ENCODE data around the gene PDZK1IP1.
"Not testable (repeated sequence)": the region's sequence is repeated elsewhere in the genome, so short reads cannot be mapped to it uniquely, and the experiment has no call there.

The PDZK1IP1 gene

DNA sequence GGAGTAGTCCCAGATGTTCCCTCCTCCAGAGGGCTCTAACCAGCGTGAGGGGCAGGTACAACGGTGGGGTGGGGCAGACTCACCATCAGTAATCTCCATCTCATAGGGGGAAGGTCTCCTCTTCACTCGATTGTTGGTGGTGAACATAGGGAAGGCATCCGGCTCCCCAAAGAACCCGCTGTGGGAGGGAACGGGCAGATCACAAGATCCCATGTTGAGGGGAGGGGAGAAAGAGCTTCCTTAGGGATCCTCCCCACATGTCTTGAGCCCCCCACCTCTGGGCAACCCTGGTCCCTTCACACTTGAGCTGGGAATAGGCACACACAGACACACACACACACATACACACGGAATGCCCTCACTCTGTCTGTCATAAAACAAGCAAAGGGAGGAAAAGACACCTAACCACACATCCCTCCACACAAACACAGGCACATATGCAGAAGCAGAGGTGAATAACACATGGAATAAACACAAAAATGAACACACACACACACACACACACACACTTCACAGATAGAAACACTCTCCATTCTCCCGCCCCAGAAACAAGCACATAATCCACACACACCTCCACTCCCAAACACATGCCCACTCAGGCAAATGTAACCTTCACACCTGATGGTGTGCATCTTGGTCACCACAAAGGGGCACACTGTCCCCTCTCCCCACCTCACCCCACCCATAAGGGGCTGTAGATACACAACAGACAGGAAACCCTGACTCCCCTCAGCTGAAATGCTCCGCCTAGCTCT is 34.3 kb upstream of the PDZK1IP1 start:
- no peak for DNase-seq (ENCODE audit: low spot score)
- peak; percentile 79 for FAIRE-seq

DNA sequence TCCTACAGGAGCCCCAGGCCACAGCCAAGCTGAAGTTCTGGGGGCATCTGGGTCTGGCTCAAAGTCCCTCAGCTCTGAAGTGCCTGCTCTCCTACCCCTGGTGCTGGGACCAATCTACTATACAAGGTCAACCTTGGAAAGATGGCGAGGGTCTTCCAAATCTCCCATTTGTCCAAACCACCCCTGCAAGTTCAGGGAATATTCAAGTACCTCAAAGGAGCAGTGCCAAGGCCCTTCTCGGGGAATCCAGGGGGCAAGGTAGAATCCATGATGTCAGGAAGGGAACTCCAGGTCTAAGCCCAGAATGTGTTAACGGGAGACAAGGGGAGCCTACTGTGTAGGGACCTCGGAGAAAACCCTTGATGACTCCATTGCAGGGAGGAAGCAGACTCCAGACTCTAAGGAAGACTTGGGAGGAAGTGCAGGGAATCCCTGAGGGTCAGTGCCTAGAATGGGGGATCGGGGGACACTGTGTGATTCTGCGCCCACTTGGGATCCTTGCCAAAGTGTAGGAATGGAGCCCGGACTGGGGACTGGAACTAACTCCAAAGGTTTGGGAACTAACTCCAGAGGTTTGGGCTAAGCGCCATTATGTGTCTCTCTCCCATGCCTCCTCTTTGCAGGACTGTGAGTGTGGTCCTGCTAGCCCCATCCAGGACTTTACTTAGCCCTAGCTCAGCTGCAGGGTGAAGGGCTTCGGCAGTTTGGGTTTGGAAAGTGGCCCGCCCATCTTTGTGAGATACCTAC is 33.5 kb upstream of the PDZK1IP1 start:
- no peak for FAIRE-seq
- no peak for DNase-seq (ENCODE audit: low spot score)

DNA sequence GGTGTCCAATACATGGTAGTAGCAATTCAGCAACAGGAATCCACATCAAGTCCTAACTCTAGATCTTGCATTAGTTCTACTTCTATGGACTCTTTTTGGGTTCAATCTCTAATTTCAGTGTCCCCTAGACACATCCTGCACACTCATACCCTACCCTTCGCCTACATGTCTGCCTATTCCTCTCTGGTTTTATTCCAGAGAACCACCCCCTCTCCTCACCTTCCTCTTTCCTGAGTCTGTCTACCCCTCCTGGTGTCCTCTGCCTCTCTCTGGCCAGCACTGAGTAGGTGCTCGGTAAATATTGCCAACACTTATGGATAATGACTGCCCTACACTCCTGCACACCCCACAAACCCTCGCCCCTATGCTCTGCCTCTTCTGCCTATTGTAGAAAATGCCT is 32.6 kb upstream of the PDZK1IP1 start:
- no peak for DNase-seq (ENCODE audit: low spot score)
- FAIRE-seq: no peak

DNA sequence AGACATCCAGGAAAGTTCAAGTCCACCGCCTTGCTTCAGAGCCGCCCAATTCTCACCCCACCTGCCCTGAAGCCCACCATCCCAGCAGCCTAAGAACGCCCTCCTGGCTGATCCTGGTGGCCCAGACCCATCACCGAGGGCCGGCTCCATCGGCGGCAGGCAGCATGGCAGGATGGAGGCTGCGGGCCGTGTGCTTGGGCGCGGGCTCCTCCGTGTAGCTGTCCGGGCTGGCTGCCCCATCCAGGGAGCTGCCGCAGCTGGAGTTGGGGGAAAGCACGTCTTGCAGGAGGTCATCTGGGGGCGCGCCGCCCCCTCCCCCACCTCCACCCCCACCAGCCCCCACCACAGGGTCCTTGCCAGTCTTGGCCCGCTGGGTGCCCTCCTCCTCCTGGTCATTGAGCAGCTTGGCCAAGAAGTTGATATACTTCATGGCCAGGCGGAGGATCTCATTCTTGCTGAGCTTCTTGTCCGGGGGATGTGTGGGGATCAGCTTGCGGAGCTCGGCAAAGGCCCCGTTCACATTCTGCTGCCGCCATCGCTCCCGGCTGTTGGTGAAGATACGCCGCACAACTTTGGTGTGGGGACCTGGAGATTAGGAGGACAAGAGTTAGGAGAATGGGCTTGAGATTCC is 29.9 kb upstream of the PDZK1IP1 start:
- DNase-seq (ENCODE audit: low spot score) (no peak), FAIRE-seq (no peak)

DNA sequence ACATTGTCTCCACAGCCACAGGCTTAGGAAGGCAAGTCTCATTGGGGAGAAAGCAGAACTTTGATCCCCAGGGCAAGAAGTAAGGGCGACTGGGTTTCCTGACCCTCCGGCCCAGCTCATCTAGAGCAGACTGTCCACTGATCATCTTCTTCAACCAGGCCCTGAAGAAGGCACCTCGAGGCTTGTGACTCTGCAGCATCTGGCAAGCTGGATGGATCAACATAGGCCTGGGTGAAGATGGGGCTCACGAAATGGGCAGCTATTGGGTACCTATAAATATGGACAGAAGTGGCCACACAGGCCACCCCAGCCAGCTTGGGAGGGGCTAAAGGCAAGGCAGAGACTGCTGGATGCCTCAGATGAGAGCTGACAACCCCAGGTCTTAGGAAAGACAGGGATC is 29.2 kb upstream of the PDZK1IP1 start:
- FAIRE-seq (no peak), DNase-seq (ENCODE audit: low spot score) (no peak)

DNA sequence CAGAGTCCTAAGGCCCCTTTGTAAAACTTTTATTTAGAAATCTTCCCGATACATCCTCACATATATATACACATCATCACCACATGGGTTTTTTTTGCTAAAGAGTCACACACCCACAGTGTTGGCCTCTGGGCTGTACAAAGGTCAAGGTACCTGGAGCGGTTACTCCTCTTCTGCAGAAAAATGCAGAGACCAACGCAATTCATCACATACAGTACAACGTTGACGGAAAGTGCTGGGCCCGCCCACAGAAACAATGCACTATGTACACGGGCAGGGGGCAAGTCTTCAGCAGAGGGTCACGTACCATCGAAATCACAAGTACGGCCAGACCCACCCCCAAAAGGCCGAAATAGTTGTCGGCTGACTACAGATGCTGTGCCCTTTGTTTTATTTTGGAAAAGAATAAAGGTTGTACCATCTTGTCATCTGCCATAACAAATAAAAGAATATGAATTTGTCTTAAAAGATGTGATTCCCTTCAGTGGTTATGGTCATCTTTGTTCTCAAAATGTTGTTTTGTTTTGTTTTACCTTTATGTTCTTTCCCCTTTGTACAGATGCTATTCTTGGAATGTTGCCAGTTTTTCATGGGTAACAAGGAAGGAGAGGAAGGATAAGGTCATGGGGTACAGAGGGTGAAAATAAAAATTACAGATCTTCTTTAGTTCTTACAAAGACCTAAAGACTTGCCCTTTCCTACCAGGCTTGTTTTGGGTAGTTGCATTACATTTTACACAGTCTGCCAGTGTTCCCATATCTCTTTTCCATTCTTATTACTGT is 26.6 kb upstream of the PDZK1IP1 start:
- no peak for FAIRE-seq

DNA sequence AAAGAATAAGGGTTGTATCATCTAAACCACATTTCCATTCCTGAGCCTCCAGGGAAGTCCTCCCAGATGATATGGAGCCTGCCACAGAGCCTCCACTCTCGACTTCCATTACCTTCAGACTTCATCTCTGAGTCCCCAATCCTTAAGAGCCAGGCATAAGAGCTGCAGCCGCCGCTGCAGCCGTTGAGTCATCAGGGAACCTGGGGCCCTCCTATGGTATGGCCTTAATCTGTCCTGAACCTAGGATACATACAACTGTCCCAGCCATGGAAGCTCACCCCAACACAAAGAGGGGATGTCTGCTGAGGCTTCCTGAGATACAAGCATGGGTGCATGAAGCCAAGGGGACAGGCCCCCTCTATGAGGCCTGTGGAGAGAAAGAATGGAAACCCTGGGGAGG is 25.9 kb upstream of the PDZK1IP1 start:
- FAIRE-seq (no peak), DNase-seq (ENCODE audit: low spot score) (no peak)

More for the DNA sequence above, 26.6 kb upstream of the PDZK1IP1 start:
- DNase-seq (ENCODE audit: low spot score): no peak

DNA sequence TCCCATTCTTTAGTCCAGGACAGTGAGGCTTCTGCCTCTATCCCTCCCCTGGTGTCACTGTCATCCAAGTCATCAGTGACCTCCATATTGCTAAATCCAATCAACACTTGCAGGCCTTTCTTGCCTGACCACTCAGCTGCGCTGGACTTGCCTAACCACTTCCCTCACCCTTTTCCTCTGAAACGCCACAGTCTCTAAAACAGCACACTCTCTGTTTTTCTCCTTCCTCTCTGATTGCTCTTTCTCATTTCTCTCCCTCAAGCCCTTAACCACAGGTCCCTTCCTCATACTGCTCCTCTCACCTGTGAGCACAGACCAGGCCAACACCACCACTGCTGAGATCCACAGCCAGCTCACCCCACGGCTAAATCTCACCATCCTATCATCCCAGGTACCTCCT is 24.7 kb upstream of the PDZK1IP1 start:
- FAIRE-seq (no peak), DNase-seq (ENCODE audit: low spot score) (no peak)

DNA sequence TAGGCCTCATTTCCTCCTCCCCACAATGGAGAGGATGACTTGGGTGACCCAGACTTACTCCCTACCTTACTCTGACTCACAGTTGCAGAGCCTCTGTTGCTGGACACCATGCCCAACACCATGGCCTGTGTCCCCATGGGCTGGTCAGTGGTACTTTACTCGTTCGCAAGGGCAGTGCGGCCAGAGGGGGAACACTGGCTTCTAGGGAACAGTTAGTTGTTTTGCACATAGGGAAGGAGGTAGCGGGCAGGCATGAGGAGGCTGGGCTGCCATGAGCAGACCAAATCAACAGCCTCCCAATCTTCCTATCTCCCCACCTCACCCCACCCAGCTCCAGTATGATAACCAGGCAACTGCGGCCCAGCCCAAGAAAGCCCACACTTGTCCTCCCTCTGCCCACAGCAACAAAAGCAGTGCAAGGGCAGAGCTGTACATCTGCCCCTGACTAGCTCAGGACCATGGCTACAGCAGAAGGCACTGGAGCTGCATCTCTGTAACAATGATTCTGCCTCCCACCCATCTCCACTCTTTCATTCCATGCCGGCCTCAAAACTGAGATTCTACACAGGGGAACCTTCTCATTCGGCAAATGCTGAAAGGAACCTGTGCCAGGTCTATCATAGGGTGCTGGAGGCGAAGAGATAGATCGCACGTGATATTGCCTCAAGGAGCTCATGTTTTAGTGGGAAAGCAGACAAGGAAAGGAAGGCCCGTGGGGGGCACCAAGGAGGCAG is 23.6 kb upstream of the PDZK1IP1 start:
- no peak for FAIRE-seq

DNA sequence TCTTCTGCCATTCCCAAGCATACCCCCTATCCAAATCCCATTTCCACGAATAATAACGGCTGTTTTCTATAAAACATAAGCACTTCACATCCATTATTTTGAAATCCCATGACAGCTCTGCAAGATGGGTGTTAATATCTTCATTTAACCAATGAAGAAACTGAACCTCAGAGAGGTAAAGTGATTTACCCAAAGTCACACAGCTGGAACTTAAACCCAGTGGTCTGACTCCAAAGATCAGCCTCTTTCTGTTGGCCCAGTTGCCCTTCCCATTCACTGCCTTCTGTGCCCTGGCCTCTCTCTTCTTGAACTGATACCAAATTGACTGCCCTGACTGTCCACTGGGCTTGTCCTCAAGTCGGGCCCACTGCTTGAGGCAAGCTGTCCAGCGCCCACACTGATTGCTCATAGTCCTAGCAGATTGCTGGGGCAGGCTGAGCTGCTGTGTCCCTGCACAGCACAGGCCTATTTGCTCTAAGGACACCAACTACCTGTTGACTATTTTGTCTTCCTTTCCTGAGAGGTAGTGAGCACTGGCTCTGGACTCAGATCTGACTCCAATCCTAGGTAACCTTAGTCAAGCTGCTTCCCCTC is 22.9 kb upstream of the PDZK1IP1 start:
- DNase-seq (ENCODE audit: low spot score) (no peak), FAIRE-seq (no peak)

More for the DNA sequence above, 23.6 kb upstream of the PDZK1IP1 start:
- no peak for DNase-seq (ENCODE audit: low spot score)

DNA sequence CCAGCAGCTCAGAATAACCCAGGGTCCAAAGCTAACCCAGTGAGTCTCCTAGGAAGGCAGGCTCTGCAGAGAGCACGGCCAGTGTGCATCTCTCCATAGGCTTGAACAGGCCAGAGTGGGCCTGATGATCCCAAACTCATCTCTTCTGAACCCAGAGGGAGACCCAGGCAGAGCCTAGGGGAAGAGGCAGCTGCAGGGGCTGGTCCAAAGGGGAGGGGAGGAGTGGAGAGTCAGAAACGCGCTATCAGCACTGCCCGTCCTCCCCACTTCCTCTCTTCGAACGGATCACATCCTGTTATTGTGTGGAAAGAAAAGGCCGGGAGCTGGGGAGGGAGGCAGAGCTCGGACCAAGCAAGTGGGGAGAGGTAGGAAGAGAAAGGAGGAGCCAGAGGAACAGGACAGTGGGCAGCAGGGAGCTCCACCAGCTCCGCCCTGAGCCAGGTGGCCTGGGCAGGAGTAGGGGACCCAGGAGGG is 22.0 kb upstream of the PDZK1IP1 start:
- FAIRE-seq: no peak
- no peak for DNase-seq (ENCODE audit: low spot score)

DNA sequence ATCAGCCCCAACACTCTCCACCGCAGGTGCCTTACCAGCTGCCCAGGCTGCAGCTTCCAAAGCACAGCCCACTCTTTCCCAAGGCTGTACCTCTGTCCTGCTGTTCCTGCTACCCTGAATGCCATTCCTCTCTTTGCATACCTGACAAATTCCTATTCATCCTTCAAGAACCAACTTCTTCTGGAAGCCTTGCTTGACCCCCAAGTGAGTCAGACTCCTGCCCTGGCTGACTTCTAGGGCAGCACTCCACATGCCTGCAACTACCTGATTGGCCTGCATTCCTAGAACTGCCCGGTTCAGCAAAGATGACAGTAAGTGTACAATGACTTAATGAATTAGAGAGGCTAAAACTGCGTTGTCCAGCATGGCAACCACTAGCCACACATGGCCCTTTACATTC is 20.8 kb upstream of the PDZK1IP1 start:
- FAIRE-seq (no peak), DNase-seq (ENCODE audit: low spot score) (no peak)

DNA sequence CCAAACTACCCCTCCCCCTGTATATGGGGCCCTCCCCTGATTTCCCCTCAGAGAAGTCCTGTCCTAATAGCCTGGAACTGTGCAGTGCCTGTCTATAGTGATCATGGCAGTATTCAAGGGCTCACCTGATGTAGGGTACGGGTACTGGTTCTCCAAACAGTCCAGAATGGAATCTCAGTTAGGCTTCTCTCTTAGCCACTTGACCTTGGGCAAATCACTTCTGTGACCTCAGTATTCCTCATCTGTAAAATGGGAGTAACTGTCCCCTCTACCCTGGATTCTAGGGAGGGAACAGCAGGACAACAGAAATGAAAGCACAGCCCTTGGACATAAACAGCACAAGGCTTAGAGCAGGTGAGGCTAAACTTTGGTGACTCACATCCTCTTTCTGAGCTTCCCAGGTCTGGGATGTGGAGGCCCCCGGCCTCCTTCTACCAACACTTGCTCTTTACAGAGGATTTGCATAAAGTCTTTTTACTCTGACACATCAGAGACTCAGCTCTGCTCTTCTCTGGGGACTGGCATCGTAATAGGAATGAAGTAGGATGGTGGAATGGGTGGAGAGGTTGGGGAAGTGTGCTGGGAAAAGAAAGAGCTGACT is 20.0 kb upstream of the PDZK1IP1 start:
- DNase-seq (ENCODE audit: low spot score): no peak
- FAIRE-seq: no peak

DNA sequence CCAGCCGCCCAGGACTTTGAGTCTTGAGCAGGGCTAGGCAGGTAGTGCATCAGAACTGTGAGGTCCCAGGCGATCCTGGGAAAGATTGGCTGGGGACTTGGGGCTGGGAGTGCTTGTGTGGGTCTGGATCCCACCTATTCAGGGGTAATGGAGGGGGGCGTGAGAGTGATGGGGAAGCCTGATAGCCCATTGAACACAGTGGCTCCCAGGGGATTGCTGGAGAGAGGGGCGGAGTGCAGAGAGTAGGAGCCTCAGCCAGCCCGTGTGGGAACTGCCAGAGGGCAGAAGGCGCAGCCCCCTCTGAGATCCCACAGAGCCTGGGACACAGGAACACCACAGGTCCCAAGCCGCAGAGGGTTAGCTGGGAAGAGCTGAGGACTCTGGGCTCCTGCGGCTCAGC is 19.3 kb upstream of the PDZK1IP1 start:
- DNase-seq (ENCODE audit: low spot score): no peak
- no peak for FAIRE-seq

DNA sequence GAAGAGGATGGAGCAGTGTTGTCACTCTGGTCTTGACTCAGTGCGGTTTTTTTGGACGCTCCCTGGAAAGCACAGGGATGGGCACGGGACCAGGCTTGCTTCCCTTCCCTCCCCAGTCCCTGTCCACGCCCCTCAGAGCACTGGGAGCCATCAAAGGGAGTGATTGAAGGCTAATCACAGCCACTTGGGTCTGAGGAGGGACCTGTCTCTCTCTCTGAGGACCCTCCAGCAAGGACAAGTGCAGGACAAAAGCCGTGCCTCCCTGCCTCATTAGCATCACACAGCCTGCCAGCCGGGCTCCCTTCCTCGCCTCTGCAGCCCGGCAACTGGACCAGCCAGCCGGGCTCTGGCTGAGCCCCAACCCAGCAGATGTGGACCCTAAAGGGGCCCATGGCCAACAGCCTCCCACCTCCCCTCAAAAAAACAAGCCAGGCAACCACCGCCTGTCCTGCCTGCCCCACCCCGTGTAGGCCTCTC is 18.6 kb upstream of the PDZK1IP1 start:
- no peak for DNase-seq (ENCODE audit: low spot score)
- FAIRE-seq: no peak

DNA sequence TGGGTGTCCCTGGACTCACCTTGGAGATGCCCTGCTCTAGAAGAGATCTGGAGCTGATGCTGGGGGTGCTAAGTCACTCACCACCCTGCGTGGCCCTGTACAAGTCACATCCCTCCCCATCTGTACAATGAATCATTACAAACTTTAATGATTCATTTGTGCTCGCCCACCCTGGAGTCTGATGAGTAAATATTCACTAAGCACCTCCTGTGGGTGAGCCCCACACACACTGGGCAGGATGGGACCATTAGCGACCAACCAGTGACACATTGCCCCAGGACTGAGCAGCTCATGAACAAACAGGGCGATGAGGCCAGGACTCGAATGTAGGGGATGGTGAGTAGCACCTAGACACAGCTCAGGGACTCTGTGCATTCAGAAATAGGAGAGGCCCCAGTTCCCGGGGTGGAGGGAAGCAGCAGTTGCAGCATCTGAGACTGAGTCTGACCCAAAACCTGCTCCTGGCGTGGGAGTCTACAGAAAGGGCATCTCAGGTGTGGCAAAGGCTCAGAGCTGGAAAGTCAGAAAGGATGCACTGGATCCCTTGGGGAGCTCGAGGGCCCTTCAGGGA is 18.1 kb upstream of the PDZK1IP1 start:
- no peak for DNase-seq (ENCODE audit: low spot score)
- no peak for FAIRE-seq

DNA sequence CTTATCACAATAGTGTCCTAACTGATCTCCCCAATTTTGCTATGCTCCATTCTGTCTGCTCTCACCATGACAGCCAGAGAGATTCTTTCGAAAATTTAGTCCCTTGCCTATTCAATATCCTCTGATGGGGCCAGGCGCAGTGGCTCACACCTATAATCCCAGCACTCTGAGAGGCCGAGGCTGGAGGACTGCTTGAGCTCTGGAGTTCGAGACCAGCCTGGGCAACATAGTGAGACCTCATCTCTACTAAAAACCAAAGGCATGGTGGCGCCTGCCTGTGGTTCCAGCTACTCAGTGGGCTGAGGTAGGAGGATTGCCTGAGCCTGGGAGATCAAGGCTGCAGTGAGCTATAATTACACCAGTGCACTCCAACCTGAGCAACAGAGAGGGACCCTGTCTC is 16.1 kb upstream of the PDZK1IP1 start:
- DNase-seq (ENCODE audit: low spot score) (no peak), FAIRE-seq (no peak)

DNA sequence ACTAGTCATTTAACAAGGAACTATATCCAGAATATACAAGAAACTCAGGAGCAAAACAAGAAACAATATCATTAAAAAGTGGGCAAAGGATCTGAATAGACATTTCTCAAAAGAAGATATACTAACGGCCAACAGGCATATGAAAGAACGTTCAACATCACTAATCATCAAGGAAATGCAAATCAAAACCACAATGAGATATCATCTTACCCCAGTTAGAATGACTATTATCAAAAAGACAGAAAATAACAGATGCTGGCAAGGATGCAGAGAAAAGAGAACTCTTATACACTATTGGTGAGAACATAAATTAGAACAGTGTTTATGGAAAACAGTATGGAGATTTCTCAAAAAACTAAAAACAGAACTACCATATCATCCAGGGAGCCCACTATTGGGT is 13.7 kb upstream of the PDZK1IP1 start:
- not testable (repeated sequence) for DNase-seq (ENCODE audit: low spot score); FAIRE-seq

DNA sequence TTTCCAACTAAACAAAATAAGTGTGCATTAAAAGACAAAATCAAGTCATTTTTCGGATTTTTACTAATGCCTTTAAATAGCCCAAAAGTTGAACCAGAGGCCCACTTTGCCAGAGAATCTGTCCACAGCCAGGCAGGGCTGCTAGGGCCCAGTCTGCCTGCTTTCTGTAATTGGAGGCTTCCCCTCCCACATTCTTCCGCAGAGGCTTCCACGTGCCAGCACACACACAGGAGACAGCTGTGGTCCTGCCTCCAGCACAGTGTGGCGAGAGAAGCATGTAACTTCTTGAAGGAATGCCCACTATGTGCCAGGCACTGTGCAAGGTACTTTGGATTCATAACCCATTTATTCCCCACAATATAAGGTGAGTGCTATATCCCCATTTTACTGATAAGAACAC is 11.3 kb upstream of the PDZK1IP1 start:
- FAIRE-seq (no peak), DNase-seq (ENCODE audit: low spot score) (no peak)

DNA sequence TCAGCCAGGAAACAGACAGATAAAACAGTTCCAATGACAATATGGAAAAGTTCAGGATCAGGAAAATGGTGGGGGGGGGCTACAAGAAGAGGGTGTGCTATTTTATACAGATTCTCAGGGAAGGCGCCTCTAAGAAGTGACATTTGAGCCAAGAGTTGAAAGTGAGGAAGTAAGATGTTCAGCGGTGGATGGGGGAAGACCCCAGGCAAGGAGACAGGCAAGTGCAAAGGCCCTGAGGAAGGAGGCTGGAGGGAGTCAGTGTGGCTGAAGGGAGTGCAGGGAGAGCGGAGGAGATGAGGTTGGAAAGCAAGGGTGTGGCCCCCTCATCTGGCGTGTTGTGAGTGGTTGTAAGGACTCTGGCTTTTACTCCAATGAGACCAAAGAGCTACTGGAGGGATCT is 8.4 kb upstream of the PDZK1IP1 start:
- FAIRE-seq: no peak
- DNase-seq (ENCODE audit: low spot score): no peak

Measured in urothelium cell line (cell line).